GM11168 (cell line): ENCODE data around the gene PRM3.

ENCODE experiments used
- in situ Hi-C: fragments of 300-500 bp; cut with MboI; formaldehyde crosslinking; loops from one replicate; pipeline ENCODE4 v1.12.0; 2022; ENCODE audit warnings: low sequenced_read_pairs; ENCODE audit not compliant: unreplicated experiment

PRM3 gene

GRCh38 chr16:11262915-11263314, 10.5 kb downstream of the PRM3 start:
- in situ Hi-C loops = no loop called here

- in situ Hi-C loops = no loop called here
Observed at GRCh38 chr16:11260596-11260966, 12.8 kb downstream of the PRM3 start.

GRCh38 chr16:11259655-11260595, 13.5 kb downstream of the PRM3 start:
- in situ Hi-C loops = no loop called here

GRCh38 chr16:11258553-11259492, 14.6 kb downstream of the PRM3 start:
- in situ Hi-C loops = no loop called here

- in situ Hi-C loops = no loop called here
Observed at GRCh38 chr16:11257131-11257938, 16.1 kb downstream of the PRM3 start.

GRCh38 chr16:11256661-11257130, 16.7 kb downstream of the PRM3 start:
- in situ Hi-C loops = no loop called here

- in situ Hi-C loops = no loop called here
Observed at GRCh38 chr16:11255737-11256660, 17.4 kb downstream of the PRM3 start, which contains the start of gene SOCS1. Gene SOCS1 (minus strand): TSS chr16:11256204. CDS start chr16:11255478, 726 bp downstream.

GRCh38 chr16:11254913-11255736, 18.3 kb downstream of the PRM3 start:
- in situ Hi-C loops = no loop called here

- in situ Hi-C loops = no loop called here
Observed at GRCh38 chr16:11253995-11254912, 19.2 kb downstream of the PRM3 start.

- in situ Hi-C loops = no loop called here
Observed at GRCh38 chr16:11253009-11253994, 20.1 kb downstream of the PRM3 start.

- in situ Hi-C loops = no loop called here
Observed at GRCh38 chr16:11252482-11252931, 20.9 kb downstream of the PRM3 start.

- in situ Hi-C loops = no loop called here
Observed at GRCh38 chr16:11251525-11252481, 21.6 kb downstream of the PRM3 start.

GRCh38 chr16:11250786-11251524, 22.5 kb downstream of the PRM3 start:
- in situ Hi-C loops = no loop called here
